ENCODE results near the gene SART3. TPM values are rescaled to one million over a fixed set of nuclear protein-coding genes. Genes with fewer than 3 reads are reported as not detected.

The SART3 gene
- total RNA-seq, 1 donor from 2014 or later, result 68.0 TPM

DNA sequence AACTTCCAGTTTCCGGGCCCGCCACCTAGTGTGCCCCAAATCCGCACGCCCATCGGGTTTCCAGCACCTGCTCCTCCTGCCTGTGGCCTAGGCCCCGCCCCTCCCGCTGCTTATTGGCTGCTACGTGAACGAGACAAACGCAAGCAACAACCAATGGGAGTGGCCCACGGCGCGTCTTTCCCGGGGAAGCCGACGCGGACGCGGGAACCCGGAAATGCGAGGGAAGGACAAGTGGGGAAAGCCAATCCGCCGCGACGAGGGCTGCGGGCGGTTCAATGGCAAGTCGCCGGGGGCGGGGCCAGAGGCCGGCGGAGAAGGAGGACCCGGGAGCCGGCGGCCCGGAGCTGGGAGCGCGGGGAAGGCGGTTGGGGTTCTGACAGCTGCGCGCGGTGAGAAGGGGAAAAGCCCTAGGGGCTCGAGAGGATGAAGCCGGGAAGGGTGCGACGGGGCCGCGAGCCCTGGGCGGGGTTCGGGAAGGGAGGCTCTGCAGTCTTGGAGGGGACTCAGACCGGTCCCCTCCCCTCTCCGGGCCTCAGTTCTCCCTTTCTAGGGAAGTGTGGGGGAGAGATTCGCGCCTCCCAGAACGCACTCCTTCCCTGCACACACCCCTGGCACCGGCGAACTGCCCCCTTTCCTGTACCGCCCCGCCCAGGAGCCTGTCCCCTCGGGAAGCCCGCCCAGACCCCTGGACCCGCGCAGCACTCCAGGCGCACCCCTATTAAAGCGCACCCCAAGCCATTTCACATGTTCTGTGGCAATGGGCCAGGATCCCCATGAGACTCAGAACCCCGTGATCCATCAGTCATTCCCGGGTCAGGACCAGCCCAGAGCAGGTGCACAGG, 45.8 kb downstream of the SART3 start, which contains the start of gene FICD:
FICD (plus strand) TSS at position 305 of the 842 bp plus-strand sequence. CDS start 1,696 bp downstream, outside the sequence.
- DNase-seq (ENCODE audit: low read depth), result peak; percentile 63
- peak within 1 kb of the TSS; percentile 92 for H3K4me3 ChIP-seq (ENCODE audit: low read depth, low read length)
- TF ChIP-seq, protein P1, sequence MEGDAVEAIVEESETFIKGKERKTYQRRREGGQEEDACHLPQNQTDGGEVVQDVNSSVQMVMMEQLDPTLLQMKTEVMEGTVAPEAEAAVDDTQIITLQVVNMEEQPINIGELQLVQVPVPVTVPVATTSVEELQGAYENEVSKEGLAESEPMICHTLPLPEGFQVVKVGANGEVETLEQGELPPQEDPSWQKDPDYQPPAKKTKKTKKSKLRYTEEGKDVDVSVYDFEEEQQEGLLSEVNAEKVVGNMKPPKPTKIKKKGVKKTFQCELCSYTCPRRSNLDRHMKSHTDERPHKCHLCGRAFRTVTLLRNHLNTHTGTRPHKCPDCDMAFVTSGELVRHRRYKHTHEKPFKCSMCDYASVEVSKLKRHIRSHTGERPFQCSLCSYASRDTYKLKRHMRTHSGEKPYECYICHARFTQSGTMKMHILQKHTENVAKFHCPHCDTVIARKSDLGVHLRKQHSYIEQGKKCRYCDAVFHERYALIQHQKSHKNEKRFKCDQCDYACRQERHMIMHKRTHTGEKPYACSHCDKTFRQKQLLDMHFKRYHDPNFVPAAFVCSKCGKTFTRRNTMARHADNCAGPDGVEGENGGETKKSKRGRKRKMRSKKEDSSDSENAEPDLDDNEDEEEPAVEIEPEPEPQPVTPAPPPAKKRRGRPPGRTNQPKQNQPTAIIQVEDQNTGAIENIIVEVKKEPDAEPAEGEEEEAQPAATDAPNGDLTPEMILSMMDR (conservative IDR thresholded peaks at IDR 0.05; ENCODE audit: low read depth, low read length), result no peak

DNA sequence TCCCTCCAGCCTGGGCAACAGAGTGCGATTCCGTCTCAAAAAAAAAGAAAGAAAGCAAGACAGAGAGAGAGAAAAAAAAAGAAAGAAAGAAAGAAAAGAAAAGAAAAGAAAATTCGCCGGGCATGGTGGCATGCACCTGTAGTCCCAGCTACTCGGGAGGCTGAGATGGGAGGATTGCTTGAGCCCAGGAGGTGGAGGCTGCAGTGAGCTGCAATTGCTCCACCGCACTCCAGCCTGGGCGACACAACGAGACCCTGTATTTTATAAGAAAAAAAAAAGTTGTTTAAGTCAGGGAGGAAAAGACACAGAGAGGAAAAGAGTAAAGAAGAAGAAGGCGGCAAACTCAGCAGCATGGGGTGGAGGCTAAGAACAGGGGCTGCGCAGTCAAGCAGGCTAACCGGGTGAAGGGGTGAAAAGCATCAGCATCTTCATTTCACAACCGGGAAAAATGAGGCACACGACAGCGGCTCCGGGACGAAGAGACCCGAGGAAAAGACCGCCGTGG, 46.5 kb downstream of the SART3 start:
- DNase-seq (ENCODE audit: low read depth), result no peak
- TF ChIP-seq, protein P1 (conservative IDR thresholded peaks at IDR 0.05; ENCODE audit: low read depth, low read length), result no peak
- peak overlapping the region; percentile 92 for H3K4me3 ChIP-seq (ENCODE audit: low read depth, low read length)

GRCh38 chr12:108511633-108512540, 49.1 kb downstream of the SART3 start:
- TF ChIP-seq, protein P1 (conservative IDR thresholded peaks at IDR 0.05; ENCODE audit: low read depth, low read length), result peak; percentile 86
- H3K4me3 ChIP-seq (ENCODE audit: low read depth, low read length), result peak overlapping the region; percentile 39
- DNase-seq (ENCODE audit: low read depth), result no peak

DNA sequence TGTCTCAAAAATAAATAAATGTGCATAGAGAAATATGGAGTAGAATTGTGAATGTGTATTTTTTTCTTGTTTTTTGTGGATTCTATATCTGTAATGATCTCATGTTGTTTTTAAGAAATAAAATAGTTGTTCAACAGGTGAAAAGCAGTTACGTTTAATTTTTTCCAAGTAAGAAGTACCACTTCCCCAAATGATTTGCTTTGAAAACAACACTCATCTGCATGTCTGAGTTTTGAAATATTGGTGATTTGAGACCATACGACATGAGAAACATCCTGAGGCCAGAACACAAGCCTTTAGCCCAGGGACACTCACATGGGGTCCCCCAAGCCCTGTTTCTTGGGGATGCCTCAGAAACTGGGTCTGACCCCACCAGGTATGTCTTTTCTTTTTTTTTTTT, 50.1 kb downstream of the SART3 start:
- no peak overlapping the region for H3K4me3 ChIP-seq (ENCODE audit: low read depth, low read length)
- DNase-seq (ENCODE audit: low read depth), result no peak
- TF ChIP-seq, protein P1 (conservative IDR thresholded peaks at IDR 0.05; ENCODE audit: low read depth, low read length), result no peak

DNA sequence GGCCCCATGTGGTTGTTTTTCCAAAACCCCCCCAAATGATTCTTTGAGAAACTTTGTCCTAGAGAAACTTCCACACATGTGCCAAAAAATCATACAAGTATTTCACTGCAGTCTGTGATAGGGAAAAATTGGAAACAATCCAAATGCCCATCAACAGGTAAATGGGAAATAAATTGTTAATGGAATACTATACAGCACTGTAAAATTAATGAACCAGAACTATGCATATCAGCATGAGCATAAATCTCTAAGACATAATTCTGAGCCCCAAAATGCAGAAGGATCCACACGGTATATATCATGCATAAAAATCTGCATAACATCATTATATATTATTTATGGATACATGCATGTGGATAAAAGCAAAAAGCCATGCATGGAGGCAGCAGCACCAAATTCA, 51.2 kb downstream of the SART3 start:
- no peak overlapping the region for H3K4me3 ChIP-seq (ENCODE audit: low read depth, low read length)
- TF ChIP-seq, protein P1 (conservative IDR thresholded peaks at IDR 0.05; ENCODE audit: low read depth, low read length), result no peak
- DNase-seq (ENCODE audit: low read depth), result no peak

GRCh38 chr12:108507971-108508642, 52.9 kb downstream of the SART3 start:
- H3K4me3 ChIP-seq (ENCODE audit: low read depth, low read length), result no peak overlapping the region
- DNase-seq (ENCODE audit: low read depth), result no peak
- TF ChIP-seq, protein P1 (conservative IDR thresholded peaks at IDR 0.05; ENCODE audit: low read depth, low read length), result no peak
